Subcutaneous adipose tissue (tissue), 4 donors: ENCODE measurements around the gene KRTDAP. TPM values are rescaled to one million over a fixed set of nuclear protein-coding genes. Genes with fewer than 3 reads are reported as not detected.

Source experiments
- CTCF ChIP-seq: fragments of 450-650 bp; IDR thresholded peaks from one replicate; pipeline ENCODE4 v1.5.1; 2016; ENCODE audit warnings: low read depth, mild to moderate bottlenecking, control low read depth, antibody characterized with exemption, moderate library complexity
- total RNA-seq, 4 donors: library from RNA; depleted of rRNA; stranded (reverse); fragments of >200 nt; gene quantifications; one replicate each; pipeline ENCODE4 v1.1.0, GENCODE V29; 2016

KRTDAP gene
- total RNA-seq, 4 donors from 2014 or later: not detected

DNA sequence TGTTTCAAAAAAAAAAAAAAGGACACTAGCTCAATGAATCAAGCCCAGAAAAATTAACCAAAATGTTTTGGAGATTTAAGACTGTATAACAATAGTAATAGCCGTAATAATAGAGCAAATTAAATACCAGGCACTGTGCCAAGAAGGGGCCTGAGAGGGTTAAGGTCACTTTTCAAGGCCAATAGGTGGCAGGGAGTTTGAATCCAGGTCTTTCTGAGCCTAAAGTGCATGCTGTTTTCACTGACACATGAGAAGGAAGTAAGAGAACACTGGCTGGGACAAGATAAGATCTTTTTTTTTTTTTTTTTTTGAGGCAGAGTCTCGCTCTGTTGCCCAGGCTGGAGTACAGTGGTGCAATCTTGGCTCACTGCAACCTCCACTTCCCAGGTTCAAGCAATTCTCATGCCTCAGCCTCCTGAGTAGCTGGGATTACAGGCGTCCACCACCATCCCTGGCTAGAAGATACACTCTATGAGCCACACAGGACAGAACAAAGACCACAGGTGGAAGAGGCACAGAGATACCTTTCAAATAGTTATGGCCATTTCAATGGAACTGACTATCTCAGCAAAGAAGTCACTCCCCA, 34.6 kb downstream of the KRTDAP start:
- TF ChIP-seq CTCF: no peak

DNA sequence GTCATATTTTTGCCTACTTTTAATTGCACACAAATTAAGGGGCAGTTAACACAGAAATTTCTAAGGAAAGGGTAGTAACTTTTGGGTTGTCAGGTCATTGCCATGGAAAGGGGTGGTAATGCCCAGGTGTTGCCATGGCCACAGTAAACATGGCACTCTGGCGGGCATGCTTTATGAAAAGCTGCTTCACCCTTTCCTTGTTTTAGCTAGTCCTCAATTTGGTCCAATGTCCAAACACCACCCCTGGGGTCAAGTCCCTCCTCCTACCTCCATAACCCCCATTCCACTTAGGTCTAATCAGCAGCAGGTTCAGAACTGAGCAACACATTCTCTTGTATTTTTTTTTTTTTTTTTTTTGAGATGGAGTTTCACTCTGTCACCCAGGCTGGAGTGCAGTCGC, 35.6 kb downstream of the KRTDAP start:
- no peak for TF ChIP-seq CTCF

- no peak for TF ChIP-seq CTCF
These were observed 38.7 kb downstream of the KRTDAP start for GRCh38 chr19:35451338-35452096.

GRCh38 chr19:35449359-35450043, 40.8 kb downstream of the KRTDAP start:
- TF ChIP-seq CTCF: no peak

GRCh38 chr19:35447606-35448469, 42.4 kb downstream of the KRTDAP start, which contains the start of gene FFAR2:
Gene FFAR2 (plus strand): TSS chr19:35448257. CDS start chr19:35449715, 1,458 bp downstream.
- no peak for TF ChIP-seq CTCF

DNA sequence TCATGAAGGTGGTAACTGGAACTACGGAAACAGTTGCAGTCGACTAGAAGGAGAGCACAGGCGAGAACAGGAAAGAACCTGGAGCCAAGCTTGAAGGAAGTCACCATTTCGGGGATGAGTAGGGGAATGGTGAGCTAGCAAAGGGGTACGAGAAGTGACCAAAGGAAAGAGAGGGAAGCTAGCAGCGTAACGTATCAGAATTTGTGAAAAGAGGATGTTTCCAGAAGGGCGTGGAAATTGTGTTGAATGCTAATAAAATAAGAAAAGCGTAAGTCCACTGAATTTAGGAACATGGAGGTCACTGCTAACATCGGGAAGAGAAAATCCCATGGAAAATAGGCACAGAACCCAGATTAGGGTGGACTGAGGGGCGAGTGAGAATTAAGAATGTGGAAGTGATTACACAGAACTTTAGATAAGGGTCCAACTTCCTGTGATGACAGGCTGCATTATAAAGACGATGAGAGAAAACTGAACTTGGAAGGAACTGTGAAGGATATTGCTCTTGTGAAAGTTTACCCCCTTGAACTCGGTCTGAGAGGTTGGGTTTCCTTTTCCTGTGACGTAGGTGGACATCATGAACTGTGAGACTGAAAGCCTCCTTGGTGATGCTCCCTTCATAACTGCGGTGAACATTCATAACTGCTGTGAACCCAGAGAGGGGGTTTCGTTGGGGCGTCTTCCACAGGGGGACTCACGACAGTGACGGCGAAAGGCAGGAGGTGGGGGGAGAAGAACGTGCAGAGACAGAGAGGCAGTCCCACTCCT, 44.3 kb downstream of the KRTDAP start:
- TF ChIP-seq CTCF: no peak
